K562 (cell line): ENCODE measurements around the gene HIPK2. TPM values are rescaled to one million over a fixed set of nuclear protein-coding genes. Genes with fewer than 3 reads are reported as not detected.

Experiments
- ATAC-seq: fragments of 200-7000 bp; cut with Tn5 transposase; 3 replicates; pipeline ENCODE4 v1.9.1; 2020; ENCODE audit warnings: moderate library complexity
- BruUV-seq: library from RNA; stranded (reverse); fragments of 400-500 nt; replicated peaks from 2 replicates; lab custom pipeline; 2021; lab: Mats Ljungman, UMichigan
- CTCF ChIA-PET: fragments of 300-600 bp; formaldehyde crosslinking; extraction: SDS; loops from one replicate; lab custom pipeline; 2021; ENCODE audit warnings: low intra/inter-chr PET ratio; lab: Yijun Ruan, JAX
- POLR2A ChIA-PET: fragments of 300-600, 350-650 bp; sonication (Branson Sonifier 250); formaldehyde crosslinking; extraction: SDS; loops from one replicate; lab custom pipeline; 2021; ENCODE audit warnings: antibody characterized with exemption, inconsistent platforms; lab: Yijun Ruan, JAX
- DNase-seq, 4 experiments: peaks; one replicate each; pipeline versions ENCODE4 v3.0.0 to v3.0.0-alpha.2; 2011 to 2018; ENCODE audit warnings: low spot score in 3 of 4, mixed read lengths in 3 of 4; ENCODE audit errors: extremely low read depth in 1 of 4
- FAIRE-seq: peaks from 2 replicates; lab custom pipeline; 2011; peaks lifted over from hg19 to GRCh38; lab: Jason Lieb, UNC
- H2AFZ ChIP-seq: 2 replicates; pipeline ENCODE4 v1.6.0; 2011; ENCODE audit warnings: low read depth, low read length, control low read depth, inconsistent platforms
- H3K27ac ChIP-seq: fragments of 200-600 bp; 3 replicates; pipeline ENCODE4 v1.8.0; 2011; ENCODE audit warnings: low read depth, mild to moderate bottlenecking, control low read depth, inconsistent platforms, low read length, moderate library complexity, mixed read lengths; ENCODE audit errors: extremely low read depth
- H3K27me3 ChIP-seq, 2 experiments: fragments of 300-600 bp in 1 of 2; 2 replicates in 1 of 2; 3 replicates in 1 of 2; pipeline versions ENCODE4 v1.6.0 to v1.8.0; 2011; ENCODE audit warnings: inconsistent platforms in 2 of 2, low read length in 2 of 2, mild to moderate bottlenecking in 1 of 2, mixed read lengths in 1 of 2, moderate library complexity in 1 of 2; ENCODE audit not compliant: control insufficient read depth in 2 of 2, insufficient read depth in 2 of 2
- H3K36me3 ChIP-seq: fragments of 300-600 bp; 3 replicates; pipeline ENCODE4 v1.8.0; 2011; ENCODE audit warnings: mild to moderate bottlenecking, low read length, inconsistent platforms; ENCODE audit not compliant: control insufficient read depth, insufficient read depth
- H3K4me1 ChIP-seq, 2 experiments: fragments of 200-600 bp in 1 of 2; replicated peaks in 1 of 2; 2 replicates in 1 of 2; 3 replicates in 1 of 2; pipeline versions ENCODE4 v1.5.1 to v1.8.0; 2011; ENCODE audit warnings: inconsistent platforms in 2 of 2, low read length in 2 of 2, mild to moderate bottlenecking in 1 of 2, mixed read lengths in 1 of 2, moderate library complexity in 1 of 2; ENCODE audit not compliant: control insufficient read depth in 2 of 2, insufficient read depth in 2 of 2
- H3K4me2 ChIP-seq: 2 replicates; pipeline ENCODE4 v1.6.1; 2011; ENCODE audit warnings: low read length, control low read depth, inconsistent platforms, mixed read lengths; ENCODE audit not compliant: insufficient read depth
- H3K4me3 ChIP-seq: fragments of 200-600 bp; sonication (generic), shearing (Covaris generic); 2 replicates; pipeline ENCODE4 v1.5.1; 2016; ENCODE audit warnings: control low read depth, inconsistent platforms
- H3K79me2 ChIP-seq: fragments of 200-600 bp; 3 replicates; pipeline ENCODE4 v1.8.0; 2011; ENCODE audit warnings: low read length, inconsistent platforms; ENCODE audit not compliant: control insufficient read depth, insufficient read depth
- H3K9ac ChIP-seq, 2 experiments: 2 replicates each; pipeline versions ENCODE4 v1.6.0 to v1.6.1; 2011; ENCODE audit warnings: low read depth in 2 of 2, low read length in 2 of 2, control low read depth in 1 of 2, inconsistent platforms in 1 of 2, mild to moderate bottlenecking in 1 of 2, mixed read lengths in 1 of 2; ENCODE audit not compliant: insufficient read depth in 1 of 2
- H3K9me1 ChIP-seq: one replicate; pipeline ENCODE4 v1.6.0; 2011; ENCODE audit warnings: inconsistent platforms, mild to moderate bottlenecking, low read length, moderate library complexity; ENCODE audit not compliant: control insufficient read depth, insufficient read depth
- H3K9me3 ChIP-seq: replicated peaks from 2 replicates; pipeline ENCODE4 v1.5.1; 2011; ENCODE audit warnings: low read depth, low read length, inconsistent platforms; ENCODE audit not compliant: control insufficient read depth, insufficient read depth
- H4K20me1 ChIP-seq: replicated peaks from 2 replicates; pipeline ENCODE4 v1.6.1; 2011; ENCODE audit warnings: low read length, inconsistent platforms, mixed read lengths; ENCODE audit not compliant: control insufficient read depth, insufficient read depth
- CHD2 ChIP-seq: IDR thresholded peaks from 2 replicates; pipeline ENCODE4 v1.6.1; 2011; ENCODE audit warnings: low read depth, low read length
- DPF2 ChIP-seq: fragments of 450-650 bp; IDR thresholded peaks from 2 replicates; pipeline ENCODE4 v1.6.1; 2016
- NFATC3 ChIP-seq: fragments of 450-650 bp; IDR thresholded peaks from 2 replicates; pipeline ENCODE4 v1.6.1; 2017; ENCODE audit warnings: mild to moderate bottlenecking
- POLR3G ChIP-seq: IDR thresholded peaks from 2 replicates; pipeline ENCODE4 v1.6.1; 2011; ENCODE audit not compliant: insufficient read length, insufficient replicate concordance; ENCODE audit errors: extremely low read depth
- SAFB ChIP-seq: fragments of 200-400 bp; formaldehyde crosslinking; IDR thresholded peaks from 2 replicates; pipeline ENCODE4 v1.6.1; 2017; ENCODE audit warnings: low read depth, low read length, borderline replicate concordance
- STAT5B ChIP-seq: fragments of 250-450 bp; sonication (Bioruptor Pico); IDR thresholded peaks from 2 replicates; pipeline ENCODE4 v1.8.0; 2021; ENCODE audit warnings: mild to moderate bottlenecking, inconsistent platforms
- TAL1 ChIP-seq: fragments of 450-650 bp; IDR thresholded peaks from 2 replicates; pipeline ENCODE4 v1.6.1; 2016; ENCODE audit warnings: mild to moderate bottlenecking
- ZBTB12 ChIP-seq: fragments of 250-450 bp; sonication (Bioruptor Pico); IDR thresholded peaks from 2 replicates; pipeline ENCODE4 v1.4.0; 2020
- ZBTB17 ChIP-seq: fragments of 450-650 bp; formaldehyde crosslinking; IDR thresholded peaks from 2 replicates; pipeline ENCODE4 v1.4.0; 2020; ENCODE audit warnings: mild to moderate bottlenecking
- WGBS: fragments of 100-300 bp; shearing (Covaris generic); methylation state at CpG from one replicate; pipeline ENCODE4 v1.1.6; 2016; ENCODE audit warnings: low coverage, mixed read lengths; ENCODE audit not compliant: insufficient coverage; ENCODE audit errors: missing lambda C conversion rate; 5-methylcytosine and 5-hydroxymethylcytosine counted together
- in situ Hi-C: fragments of 300-500 bp; cut with MboI; formaldehyde crosslinking; loops from 4 replicates; pipeline ENCODE4 v1.15.0; 2018; ENCODE audit warnings: inconsistent platforms, mixed read lengths
- intact Hi-C: fragments of 100-400 bp; cut with micrococcal nuclease; formaldehyde crosslinking; loops from 2 replicates; pipeline ENCODE4 v1.14.2; 2022
- polyA plus RNA-seq, 8 experiments: library from polyadenylated mRNA; depleted of rRNA in 4 of 8; stranded (reverse) in 5 of 8; unstranded in 3 of 8; fragments of >200 nt; fragmentation: Nextera tagmentation in 2 of 8; fragmentation: Illumina TruSeq in 1 of 8; extraction: Ambion mirVana in 2 of 8; extraction: Trizol in 1 of 8; gene quantifications; 2 replicates each; pipeline versions ENCODE4 v1.2.1 to v1.2.3, GENCODE V29; 2011 to 2014; ENCODE audit warnings: inconsistent platforms in 1 of 8, missing spikeins in 1 of 8
- total RNA-seq, 7 experiments: library from RNA; depleted of rRNA in 6 of 7; stranded (reverse); fragments of >200 nt in 6 of 7; fragmentation: Illumina TruSeq in 2 of 7; extraction: Trizol in 2 of 7; gene quantifications; 2 replicates each; pipeline versions ENCODE4 v1.2.1 to v1.2.3, GENCODE V29; 2011 to 2021; ENCODE audit warnings: low replicate concordance in 1 of 7

HIPK2 gene
- total and polyA plus RNA-seq, 9 of the 15 experiments (the other 6 are each of a cell fraction or from before 2014, with no cell fraction given), result 0.69 to 19.8 (median 5.1) TPM

- TF ChIP-seq ZBTB12, result no peak
Measured at GRCh38 chr7:139648391-139648861, 129.4 kb downstream of the HIPK2 start (continued).

DNA sequence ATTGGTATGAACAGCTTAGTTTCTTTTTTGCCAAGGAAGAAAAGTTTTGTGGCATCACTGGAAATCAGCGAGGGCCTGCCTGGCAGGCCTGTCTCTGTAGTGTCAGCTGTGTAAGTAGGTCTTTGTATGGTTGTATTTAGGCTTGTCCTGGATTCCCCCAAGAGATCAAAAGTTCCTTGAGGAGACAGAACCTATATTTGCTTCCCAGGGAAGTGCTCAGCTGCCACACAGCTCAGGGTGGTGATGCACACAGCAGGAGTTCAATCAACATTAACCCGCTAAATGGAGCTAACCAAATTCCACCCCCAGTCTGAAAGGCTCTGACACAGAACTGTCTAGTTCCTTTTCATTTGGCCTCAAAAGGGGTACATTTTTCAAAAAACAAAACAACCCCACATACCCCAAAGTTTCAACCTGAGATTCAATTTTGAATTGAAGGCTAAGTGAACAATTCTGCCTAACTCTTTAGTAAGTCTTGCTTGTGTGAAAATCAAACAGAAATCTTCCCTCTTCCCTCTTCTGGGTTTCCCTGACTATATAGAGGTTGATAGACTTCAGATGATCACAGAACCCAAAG is 129.9 kb downstream of the HIPK2 start:
- Histone ChIP-seq H3K27me3 (peaks cover 0 to 5% of the 10 kb centered on the region in 2 experiments; a peak in 1 of 5 replicates), H3K9ac (no peak overlapping the region), H2AFZ (no peak overlapping the region), H4K20me1 (peaks cover 7% of the 10 kb centered on the region; the same call in 1 of the 2 replicates), H3K4me3 (no peak overlapping the region), H3K36me3 (no peaks in the 10 kb centered on the region; the same call in 2 of the 3 replicates), H3K4me2 (no peak overlapping the region), H3K4me1 (peaks cover 0 to 3% of the 10 kb centered on the region in 2 experiments; a peak in 2 of 5 replicates), H3K79me2 (no peaks in the 10 kb centered on the region)
- POLR2A ChIA-PET, result interaction anchor here (0.7 to 2.0 kb wide), 8 partner anchors 8 to 357 kb away, joined by 3 to 7 read pairs (median 3); no protein-coding TSS in a partner anchor
- no TSS peak for BruUV-seq
- DNase-seq (no peak), ATAC-seq (no peak), FAIRE-seq (no peak)
- CTCF ChIA-PET, result interaction anchor here (4.5 kb wide), 1 partner anchor 354 kb away, joined by 92 read pairs; no protein-coding TSS in a partner anchor
- in situ Hi-C loops, result loop anchor here (10.0 kb wide), 1 partner anchor 677 kb away; no protein-coding TSS in a partner anchor
- TF ChIP-seq SAFB (no peak), DPF2 (no peak), CHD2 (no peak), NFATC3 (no peak), TAL1 (no peak), ZBTB17 (no peak), STAT5B (CRISPR knock-in tag) (no peak), POLR3G (no peak)
- TF ChIP-seq, all 486 proteins: peak for 0
- H3K9me3 ChIP-seq, result no peaks in the 10 kb centered on the region
- WGBS, result 50% methylated on average over 2 of the region's 2 CpGs
- no peak overlapping the region for H3K27ac ChIP-seq
- peaks cover 3% of the 10 kb centered on the region for H3K9me1 ChIP-seq
- intact Hi-C loops, result loop anchor here (2.0 kb wide), 3 partner anchors 53 to 679 kb away; partner anchors contain the start of gene HIPK2
